Measurements from ENCODE around the gene MPV17L2.

Gene MPV17L2

GRCh38 chr19:18218600-18218999 is 25.6 kb downstream of the MPV17L2 start:
- no peak for FAIRE-seq

- no peak for FAIRE-seq
Measured at GRCh38 chr19:18219911-18220631, 27.1 kb downstream of the MPV17L2 start.

GRCh38 chr19:18220632-18221275 is 27.7 kb downstream of the MPV17L2 start:
- FAIRE-seq = no peak

GRCh38 chr19:18221815-18222725 is 29.1 kb downstream of the MPV17L2 start:
- FAIRE-seq = no peak

- FAIRE-seq = no peak
Measured at GRCh38 chr19:18223860-18224524, 31.0 kb downstream of the MPV17L2 start.

GRCh38 chr19:18224525-18225354 is 31.7 kb downstream of the MPV17L2 start:
- FAIRE-seq = peak; percentile 69

- no peak for FAIRE-seq
Measured at GRCh38 chr19:18225355-18225701, 32.3 kb downstream of the MPV17L2 start.

GRCh38 chr19:18225702-18226468 is 32.9 kb downstream of the MPV17L2 start, which contains the start of gene PDE4C:
PDE4C (minus strand) TSS chr19:18226438; CDS start chr19:18226415, 23 bp downstream.
- no peak for FAIRE-seq

GRCh38 chr19:18226956-18227780 is 34.1 kb downstream of the MPV17L2 start:
- no peak for FAIRE-seq

GRCh38 chr19:18227781-18228271 is 34.8 kb downstream of the MPV17L2 start:
- FAIRE-seq = no peak

- FAIRE-seq = no peak
Measured at GRCh38 chr19:18229474-18229873, 36.5 kb downstream of the MPV17L2 start.

GRCh38 chr19:18229915-18230314 is 36.9 kb downstream of the MPV17L2 start:
- FAIRE-seq = no peak

- FAIRE-seq = no peak
Measured at GRCh38 chr19:18230941-18231734, 38.1 kb downstream of the MPV17L2 start.

GRCh38 chr19:18231775-18232174 is 38.8 kb downstream of the MPV17L2 start:
- FAIRE-seq = no peak

- FAIRE-seq = no peak
Measured at GRCh38 chr19:18232540-18233223, 39.7 kb downstream of the MPV17L2 start.

- FAIRE-seq = no peak
Measured at GRCh38 chr19:18233224-18233825, 40.3 kb downstream of the MPV17L2 start.

- no peak for FAIRE-seq
Measured at GRCh38 chr19:18234194-18234593, 41.2 kb downstream of the MPV17L2 start.

- FAIRE-seq = no peak
Measured at GRCh38 chr19:18239303-18239702, 46.3 kb downstream of the MPV17L2 start.
